HUES64 (cell line): ENCODE measurements around the gene VCAN.
A peak's percentile ranks its signal among the peaks of the same experiment; 100 is the strongest.

Experiments
- H3K27ac ChIP-seq: 2 replicates; pipeline ENCODE4 v1.7.0; 2013; ENCODE audit warnings: low read depth, low read length, inconsistent platforms
- H3K27me3 ChIP-seq: 2 replicates; pipeline ENCODE4 v1.6.1; 2013; ENCODE audit warnings: mild to moderate bottlenecking, low read length; ENCODE audit not compliant: insufficient read depth
- H3K36me3 ChIP-seq: 2 replicates; pipeline ENCODE4 v1.6.1; 2013; ENCODE audit warnings: mild to moderate bottlenecking, low read length; ENCODE audit not compliant: insufficient read depth
- H3K4me1 ChIP-seq: 2 replicates; pipeline ENCODE4 v1.6.1; 2013; ENCODE audit warnings: mild to moderate bottlenecking, low read length, moderate library complexity; ENCODE audit not compliant: insufficient read depth
- H3K4me3 ChIP-seq: 2 replicates; pipeline ENCODE4 v1.5.1; 2013; ENCODE audit warnings: mild to moderate bottlenecking, low read length, moderate library complexity
- H3K9ac ChIP-seq: 2 replicates; pipeline ENCODE4 v1.6.1; 2013; ENCODE audit warnings: mild to moderate bottlenecking, low read depth, low read length
- H3K9me3 ChIP-seq: 2 replicates; pipeline ENCODE4 v1.6.1; 2013; ENCODE audit warnings: low read depth, low read length; ENCODE audit not compliant: insufficient read depth
- WGBS: fragments of 150-250, 120-280 bp; methylation state at CpG from one replicate; pipeline ENCODE4 v1.1.7; 2013; ENCODE audit warnings: missing lambda C conversion rate; 5-methylcytosine and 5-hydroxymethylcytosine counted together

Gene VCAN

GRCh38 chr5:83441747-83442146 is 29.8 kb upstream of the VCAN start:
- H3K4me1 ChIP-seq, result no peaks in the 10 kb centered on the region
- WGBS, result 97% methylated on average over 3 of the region's 4 CpGs
- no peaks in the 10 kb centered on the region for H3K36me3 ChIP-seq
- no peak overlapping the region for H3K9ac ChIP-seq
- H3K4me3 ChIP-seq, result no peak overlapping the region
- peaks cover 3% of the 10 kb centered on the region; the same call in 1 of the 2 replicates for H3K9me3 ChIP-seq
- H3K27ac ChIP-seq, result no peak overlapping the region
- no peaks in the 10 kb centered on the region for H3K27me3 ChIP-seq

GRCh38 chr5:83443534-83443933 is 28.0 kb upstream of the VCAN start:
- H3K9me3 ChIP-seq, result no peaks in the 10 kb centered on the region
- WGBS, result 84% methylated on average over 3 of the region's 3 CpGs
- no peaks in the 10 kb centered on the region for H3K27me3 ChIP-seq
- no peak overlapping the region for H3K9ac ChIP-seq
- H3K36me3 ChIP-seq, result no peaks in the 10 kb centered on the region
- no peak overlapping the region for H3K4me3 ChIP-seq
- no peak overlapping the region for H3K27ac ChIP-seq
- no peaks in the 10 kb centered on the region for H3K4me1 ChIP-seq

GRCh38 chr5:83444445-83444844 is 27.1 kb upstream of the VCAN start:
- 80% methylated on average over 1 of the region's 2 CpGs for WGBS
- no peak overlapping the region for H3K4me3 ChIP-seq
- no peaks in the 10 kb centered on the region for H3K36me3 ChIP-seq
- no peaks in the 10 kb centered on the region for H3K27me3 ChIP-seq
- no peak overlapping the region for H3K27ac ChIP-seq
- H3K9ac ChIP-seq, result no peak overlapping the region
- peaks cover 5% of the 10 kb centered on the region; the same call in 1 of the 2 replicates for H3K4me1 ChIP-seq
- H3K9me3 ChIP-seq, result no peaks in the 10 kb centered on the region

- Histone ChIP-seq H3K9ac (no peak overlapping the region), H3K4me3 (no peak overlapping the region), H3K9me3 (no peaks in the 10 kb centered on the region), H3K27me3 (no peaks in the 10 kb centered on the region), H3K4me1 (peaks cover 18% of the 10 kb centered on the region; the same call in 1 of the 2 replicates), H3K36me3 (no peaks in the 10 kb centered on the region), H3K27ac (no peak overlapping the region)
- 93% methylated on average over 3 of the region's 4 CpGs for WGBS
These were observed 25.1 kb upstream of the VCAN start for GRCh38 chr5:83446253-83446947.

- 84% methylated on average over 1 of the region's 1 CpG for WGBS
- H3K4me1 ChIP-seq, result peaks cover 20% of the 10 kb centered on the region; the same call in 1 of the 2 replicates
These were observed 24.0 kb upstream of the VCAN start for GRCh38 chr5:83447533-83447932.

GRCh38 chr5:83450183-83450966 is 21.2 kb upstream of the VCAN start:
- H3K27ac ChIP-seq, result no peak overlapping the region
- H3K36me3 ChIP-seq, result no peaks in the 10 kb centered on the region
- no peak overlapping the region for H3K4me3 ChIP-seq
- peaks cover 20% of the 10 kb centered on the region; the same call in 1 of the 2 replicates for H3K4me1 ChIP-seq
- H3K9me3 ChIP-seq, result peaks cover 7% of the 10 kb centered on the region; the same call in 1 of the 2 replicates
- WGBS, result 75% methylated on average over 4 of the region's 4 CpGs
- H3K27me3 ChIP-seq, result no peaks in the 10 kb centered on the region
- peak overlapping the region; percentile 51; the same call in 1 of the 2 replicates for H3K9ac ChIP-seq

More at GRCh38 chr5:83447533-83447932, 24.0 kb upstream of the VCAN start:
- H3K4me3 ChIP-seq, result no peak overlapping the region
- no peaks in the 10 kb centered on the region for H3K9me3 ChIP-seq
- no peak overlapping the region for H3K9ac ChIP-seq
- H3K36me3 ChIP-seq, result no peaks in the 10 kb centered on the region
- H3K27ac ChIP-seq, result no peak overlapping the region
- no peaks in the 10 kb centered on the region for H3K27me3 ChIP-seq

- H3K27ac ChIP-seq, result no peak overlapping the region
- H3K9ac ChIP-seq, result peak overlapping the region; percentile 51; the same call in 1 of the 2 replicates
- H3K36me3 ChIP-seq, result no peaks in the 10 kb centered on the region
- peaks cover 20% of the 10 kb centered on the region; the same call in 1 of the 2 replicates for H3K4me1 ChIP-seq
- no peak overlapping the region for H3K4me3 ChIP-seq
- H3K9me3 ChIP-seq, result peaks cover 7% of the 10 kb centered on the region; the same call in 1 of the 2 replicates
- H3K27me3 ChIP-seq, result no peaks in the 10 kb centered on the region
These were observed 20.6 kb upstream of the VCAN start for GRCh38 chr5:83450967-83451248.

GRCh38 chr5:83451955-83452354 is 19.6 kb upstream of the VCAN start:
- Histone ChIP-seq H3K9ac (no peak overlapping the region), H3K9me3 (peaks cover 7% of the 10 kb centered on the region; the same call in 1 of the 2 replicates), H3K4me3 (no peak overlapping the region), H3K36me3 (no peaks in the 10 kb centered on the region), H3K27ac (no peak overlapping the region), H3K4me1 (peaks cover 20% of the 10 kb centered on the region; the same call in 1 of the 2 replicates), H3K27me3 (no peaks in the 10 kb centered on the region)

- H3K27ac ChIP-seq, result no peak overlapping the region
- H3K9ac ChIP-seq, result no peak overlapping the region
- H3K4me3 ChIP-seq, result no peak overlapping the region
- no peaks in the 10 kb centered on the region for H3K36me3 ChIP-seq
- H3K9me3 ChIP-seq, result peaks cover 10% of the 10 kb centered on the region
- H3K27me3 ChIP-seq, result no peaks in the 10 kb centered on the region
- peaks cover 17% of the 10 kb centered on the region; the same call in 1 of the 2 replicates for H3K4me1 ChIP-seq
- WGBS, result 88% methylated on average over 1 of the region's 1 CpG
These were observed 17.6 kb upstream of the VCAN start for GRCh38 chr5:83453937-83454336.

GRCh38 chr5:83464261-83464660 is 7.3 kb upstream of the VCAN start:
- Histone ChIP-seq H3K27ac (no peak overlapping the region), H3K4me3 (peak overlapping the region; percentile 58), H3K36me3 (no peaks in the 10 kb centered on the region), H3K27me3 (0 out of 2 replicates have a peak, but pooled peaks cover 4% of the 10 kb centered on the region), H3K9me3 (no peaks in the 10 kb centered on the region), H3K4me1 (peaks cover 49% of the 10 kb centered on the region), H3K9ac (0 out of 2 replicates have a peak overlapping the region, but pooled peaks have one; percentile 58)
- WGBS, result 59% methylated on average over 3 of the region's 3 CpGs

GRCh38 chr5:83467371-83468035 is 4.0 kb upstream of the VCAN start:
- H3K36me3 ChIP-seq, result no peaks in the 10 kb centered on the region
- no peak overlapping the region for H3K27ac ChIP-seq
- H3K4me1 ChIP-seq, result peaks cover 66% of the 10 kb centered on the region
- H3K27me3 ChIP-seq, result 0 out of 2 replicates have a peak, but pooled peaks cover 4% of the 10 kb centered on the region
- no peak overlapping the region for H3K9ac ChIP-seq
- H3K4me3 ChIP-seq, result no peak overlapping the region
- H3K9me3 ChIP-seq, result no peaks in the 10 kb centered on the region
- WGBS, result 77% methylated on average over 8 of the region's 9 CpGs
